ENCODE data around the gene ZHX3.

Gene ZHX3

GRCh38 chr20:41196653-41197225 lies 120.8 kb downstream of the ZHX3 start:
- DNase-seq (ENCODE audit: low read depth in 1 of 2, low spot score in 1 of 2), result no peak

GRCh38 chr20:41192575-41192974 lies 125.0 kb downstream of the ZHX3 start:
- no peak for DNase-seq (ENCODE audit: low read depth in 1 of 2, low spot score in 1 of 2)

GRCh38 chr20:41191562-41192500 lies 125.7 kb downstream of the ZHX3 start:
- no peak for DNase-seq (ENCODE audit: low read depth in 1 of 2, low spot score in 1 of 2)

GRCh38 chr20:41187668-41188067 lies 129.9 kb downstream of the ZHX3 start:
- no peak for DNase-seq (ENCODE audit: low read depth in 1 of 2, low spot score in 1 of 2)

- no peak for DNase-seq (ENCODE audit: low read depth in 1 of 2, low spot score in 1 of 2)
These were observed 132.3 kb downstream of the ZHX3 start for GRCh38 chr20:41185013-41185757.

GRCh38 chr20:41183831-41184230 lies 133.7 kb downstream of the ZHX3 start:
- DNase-seq (ENCODE audit: low read depth in 1 of 2, low spot score in 1 of 2), result no peak

DNA sequence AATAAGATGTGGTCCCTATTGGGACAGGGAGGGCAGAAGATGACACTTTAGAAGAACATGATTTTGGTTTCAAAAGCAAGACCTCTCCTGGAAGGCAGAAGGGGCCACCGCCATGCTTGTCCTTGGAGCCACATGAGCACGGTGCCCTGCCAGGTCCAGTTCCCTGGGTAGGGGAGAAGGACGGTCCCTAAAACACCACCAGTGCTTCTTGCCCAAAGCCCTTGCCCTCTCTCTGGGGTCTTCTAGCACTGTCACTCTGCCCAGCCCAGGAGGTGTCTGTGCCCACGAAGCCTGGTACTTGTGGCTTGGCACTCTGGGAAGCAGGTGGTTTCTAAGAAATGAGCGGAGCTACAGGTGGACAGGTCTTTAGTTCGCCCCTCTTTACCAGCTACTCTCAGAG lies 134.1 kb downstream of the ZHX3 start:
- no peak for DNase-seq (ENCODE audit: low read depth in 1 of 2, low spot score in 1 of 2)

- DNase-seq (ENCODE audit: low read depth in 1 of 2, low spot score in 1 of 2), result no peak
These were observed 135.0 kb downstream of the ZHX3 start for GRCh38 chr20:41182296-41183212.

DNA sequence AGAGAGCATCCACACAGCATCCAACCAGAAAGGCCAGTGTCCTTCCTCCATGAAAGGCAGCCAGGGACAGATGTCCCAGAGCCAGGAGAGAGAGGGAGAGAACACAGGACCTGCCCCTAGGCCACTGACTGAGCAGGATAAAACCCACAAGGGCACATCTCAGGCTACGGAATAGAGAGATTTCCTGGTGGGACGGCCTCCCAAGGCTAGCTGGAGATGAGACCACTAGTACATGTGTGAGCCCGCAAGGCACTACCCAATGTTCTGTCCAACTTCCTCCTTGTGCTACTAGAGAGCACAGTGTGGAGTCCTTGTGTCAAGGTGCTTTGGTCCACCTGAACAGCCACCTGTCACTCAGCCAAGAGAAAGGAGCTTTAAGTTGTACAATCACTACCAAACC lies 136.0 kb downstream of the ZHX3 start:
- no peak for DNase-seq (ENCODE audit: low read depth in 1 of 2, low spot score in 1 of 2)

DNA sequence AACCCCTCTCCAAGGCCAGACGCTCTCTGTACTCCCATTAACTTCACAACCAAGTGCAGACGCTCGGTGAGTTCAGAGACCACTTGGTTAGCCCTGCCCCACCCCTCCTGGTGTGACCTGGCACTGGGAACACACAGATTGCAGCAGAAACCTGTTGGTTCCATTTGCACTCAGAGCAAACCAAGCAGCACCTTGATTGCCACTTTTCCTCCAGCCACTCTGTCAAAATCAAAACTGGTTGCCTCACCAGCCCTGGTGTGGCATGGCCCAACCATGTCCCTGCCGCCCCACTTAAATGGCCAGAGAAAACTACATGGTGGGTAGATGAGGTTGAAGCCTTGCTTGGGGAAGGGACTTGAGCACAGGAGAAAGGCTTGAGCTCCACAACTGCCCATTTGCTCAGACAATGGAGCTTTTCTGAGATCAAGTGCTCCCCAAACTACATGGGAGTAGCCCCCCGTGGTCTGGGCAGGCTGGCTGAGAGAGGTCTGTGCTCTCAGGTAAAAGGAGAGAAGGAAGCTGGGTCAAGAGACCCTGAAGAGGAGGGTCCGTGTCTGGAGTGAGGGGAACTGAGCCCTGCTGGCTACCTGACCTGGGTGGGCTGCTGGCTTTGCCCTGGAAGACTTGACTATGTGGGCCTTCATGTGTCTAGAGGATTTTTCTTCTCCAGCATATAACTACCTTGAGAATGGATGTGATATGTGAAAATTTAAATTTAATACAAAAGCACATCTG lies 136.8 kb downstream of the ZHX3 start:
- DNase-seq (ENCODE audit: low read depth in 1 of 2, low spot score in 1 of 2), result no peak

DNA sequence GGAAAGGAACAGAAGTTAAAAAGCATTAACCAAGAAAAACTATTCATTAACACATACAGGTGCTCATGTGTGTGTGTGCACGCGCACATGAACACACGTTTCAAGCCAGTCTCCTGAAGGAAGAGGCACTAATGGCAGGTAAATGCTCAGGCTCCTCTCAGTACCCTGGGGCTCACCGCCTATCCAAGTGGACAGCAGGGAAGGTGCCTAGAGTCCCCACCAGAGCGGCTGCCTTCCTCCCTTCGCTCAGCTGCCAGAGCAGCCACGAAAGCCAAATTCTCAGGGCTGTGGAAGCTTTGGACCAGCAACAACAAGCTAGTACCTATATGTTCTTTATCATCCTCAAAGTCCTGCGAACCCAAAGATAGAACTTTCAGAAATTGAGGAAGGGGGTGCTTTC lies 137.6 kb downstream of the ZHX3 start:
- no peak for DNase-seq (ENCODE audit: low read depth in 1 of 2, low spot score in 1 of 2)

GRCh38 chr20:41178904-41179432 lies 138.6 kb downstream of the ZHX3 start:
- no peak for DNase-seq (ENCODE audit: low read depth in 1 of 2, low spot score in 1 of 2)

DNA sequence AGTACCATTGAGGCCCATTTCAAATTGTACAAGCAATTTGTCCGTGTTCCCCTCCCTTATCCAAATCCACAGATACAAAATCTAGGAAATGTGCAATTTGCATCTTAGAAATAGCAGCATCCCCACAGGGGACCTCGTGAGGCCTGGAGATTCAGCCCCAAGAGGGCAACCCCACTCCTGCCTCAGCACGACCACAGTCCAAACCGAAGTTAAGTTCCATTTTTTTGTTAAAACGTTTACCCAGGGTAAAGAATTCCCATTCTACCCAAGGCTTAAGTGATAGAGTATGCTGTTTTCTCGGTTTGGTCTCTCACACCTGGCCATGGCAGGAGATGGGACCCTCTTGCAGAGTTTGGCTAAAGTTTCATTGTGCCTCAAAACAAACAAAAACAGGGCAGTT lies 139.0 kb downstream of the ZHX3 start:
- DNase-seq (ENCODE audit: low read depth in 1 of 2, low spot score in 1 of 2), result no peak

DNA sequence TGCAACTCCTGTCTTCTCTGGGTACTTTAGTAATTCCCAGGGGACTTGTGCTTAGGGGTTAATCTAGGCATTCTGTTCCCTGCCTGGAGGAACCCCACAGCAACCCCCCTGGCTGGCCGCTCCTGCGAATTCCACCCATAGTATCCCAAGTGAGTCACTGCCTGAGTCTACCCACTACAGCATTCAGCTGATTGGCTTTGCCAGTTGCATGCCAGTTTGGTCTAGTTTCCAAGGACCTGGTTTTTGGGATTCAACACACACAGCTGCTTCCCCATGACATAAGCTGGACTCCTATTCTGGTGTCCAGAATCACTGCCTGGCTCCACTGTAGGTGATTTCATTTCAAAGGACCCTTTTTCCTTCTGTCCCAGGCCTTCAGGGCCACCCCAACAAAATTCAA lies 139.9 kb downstream of the ZHX3 start:
- no peak for DNase-seq (ENCODE audit: low read depth in 1 of 2, low spot score in 1 of 2)

GRCh38 chr20:41176711-41177552 lies 140.6 kb downstream of the ZHX3 start:
- no peak for DNase-seq (ENCODE audit: low read depth in 1 of 2, low spot score in 1 of 2)

GRCh38 chr20:41175727-41176330 lies 141.7 kb downstream of the ZHX3 start:
- no peak for DNase-seq (ENCODE audit: low read depth in 1 of 2, low spot score in 1 of 2)

DNA sequence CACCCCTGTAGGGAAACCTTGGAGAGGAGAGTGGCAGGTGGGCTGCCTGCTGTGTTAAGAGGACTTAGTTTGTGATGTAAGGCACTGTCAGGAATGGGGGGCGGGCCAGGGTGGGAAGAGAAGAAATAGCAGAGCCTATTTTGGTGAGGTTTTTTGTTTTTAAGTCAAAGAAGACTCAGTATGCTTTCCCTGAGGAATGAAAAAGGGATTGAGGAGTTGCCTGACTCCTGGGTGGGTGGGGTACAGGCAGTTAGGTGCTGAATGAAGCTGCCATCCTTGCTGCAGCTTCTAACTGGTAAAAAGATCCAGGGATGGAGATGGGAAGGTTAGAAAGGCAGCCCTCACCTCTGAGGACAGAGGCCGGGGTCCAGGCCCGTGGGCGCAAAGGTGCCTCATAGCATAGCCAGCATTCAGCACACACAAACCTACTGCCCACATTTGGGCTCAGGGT lies 142.3 kb downstream of the ZHX3 start:
- DNase-seq (ENCODE audit: low read depth in 1 of 2, low spot score in 1 of 2), result no peak

- no peak for DNase-seq (ENCODE audit: low read depth in 1 of 2, low spot score in 1 of 2)
These were observed 142.7 kb downstream of the ZHX3 start for GRCh38 chr20:41174782-41175181.

DNA sequence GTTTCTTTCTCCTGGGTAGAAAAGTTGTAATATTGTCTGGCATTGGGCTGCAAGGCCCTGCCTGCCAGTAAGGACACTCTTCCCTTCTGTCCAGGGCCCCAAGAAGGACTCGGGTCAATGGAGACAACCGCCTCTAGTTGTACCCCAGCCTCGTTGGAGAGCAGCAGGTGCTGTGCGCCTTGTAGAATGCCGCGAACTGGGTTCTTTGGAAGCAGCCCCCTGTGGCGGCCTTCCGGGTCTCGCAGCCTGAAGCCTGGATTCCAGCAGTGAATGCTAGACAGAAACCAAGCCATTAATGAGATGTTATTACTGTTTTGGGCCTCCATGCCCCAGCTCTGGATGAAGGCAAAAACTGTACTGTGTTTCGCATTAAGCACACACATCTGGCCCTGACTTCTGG lies 143.2 kb downstream of the ZHX3 start:
- DNase-seq (ENCODE audit: low read depth in 1 of 2, low spot score in 1 of 2), result no peak
